ENCODE data around the gene KDELR1. TPM values are rescaled to one million over a fixed set of nuclear protein-coding genes. Genes with fewer than 3 reads are reported as not detected.

Gene KDELR1
- total and polyA plus RNA-seq, 9 of the 15 experiments (the other 6 are each of a cell fraction or from before 2014, with no cell fraction given) = 6.1 to 165 (median 58.5) TPM

DNA sequence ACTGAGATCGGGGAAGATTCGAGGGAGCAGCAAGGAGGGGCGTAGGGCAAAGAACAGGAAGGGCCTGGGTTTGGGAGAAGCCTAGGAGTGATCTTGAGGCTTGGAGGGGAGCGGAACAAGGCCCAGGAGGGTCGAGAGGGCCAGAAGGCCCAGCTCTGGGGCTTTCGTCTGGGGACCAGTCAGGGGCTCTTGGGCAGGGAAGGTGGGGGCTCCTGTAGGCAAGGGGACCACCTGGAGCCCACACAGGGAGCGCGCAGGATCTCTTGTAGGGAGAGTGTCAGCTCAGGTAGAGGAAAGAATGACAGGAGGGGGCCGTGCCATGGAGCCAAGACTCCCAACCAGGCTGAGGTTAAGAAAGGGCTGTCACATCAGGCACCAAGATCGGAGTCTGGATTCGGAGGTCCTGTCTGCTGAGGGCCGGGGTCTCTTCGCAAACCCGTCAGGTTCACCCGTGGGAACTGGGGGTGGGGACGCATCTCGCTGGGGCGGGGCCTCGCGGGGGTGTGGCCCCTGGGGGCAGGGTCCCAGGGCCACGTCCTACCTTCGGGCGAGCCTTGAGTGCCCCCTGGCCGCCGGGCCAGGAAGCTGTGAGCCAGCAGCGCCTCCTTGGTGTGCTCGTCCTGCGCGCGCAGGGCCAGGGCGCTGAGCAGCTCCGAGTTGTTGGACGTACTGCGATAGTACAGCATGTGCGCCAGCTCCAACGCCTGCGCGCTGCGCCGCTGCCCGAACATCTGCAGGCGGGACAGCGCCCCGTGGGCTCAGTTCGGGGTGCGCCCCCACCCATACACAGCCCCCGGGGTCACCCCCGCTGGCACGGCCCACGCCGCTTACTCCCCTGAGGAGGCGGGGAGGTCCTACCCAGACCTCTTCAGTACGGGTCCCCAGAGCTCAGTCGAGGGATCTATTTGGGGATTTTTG, 57.6 kb downstream of the KDELR1 start (continued):
- TF ChIP-seq SMAD4 (CRISPR knock-in tag; conservative IDR thresholded peaks at IDR 0.05) (peak; percentile 39), ZNF408 (CRISPR knock-in tag; IDR thresholded peaks at IDR 0.05; ENCODE audit: low read depth) (no peak), ZBTB40 (IDR thresholded peaks at IDR 0.05) (peak; percentile 51; the same call in 1 of the 2 replicates), ZBTB40 (CRISPR knock-in tag; IDR thresholded peaks at IDR 0.05) (no peak), RBFOX2 (IDR thresholded peaks at IDR 0.05; ENCODE audit: low read depth, low read length) (peak; percentile 86)

All from K562 (cell line).